ENCODE results near the gene DNAAF3.
A peak's percentile ranks its signal among the peaks of the same experiment; 100 is the strongest.

The DNAAF3 gene

DNA sequence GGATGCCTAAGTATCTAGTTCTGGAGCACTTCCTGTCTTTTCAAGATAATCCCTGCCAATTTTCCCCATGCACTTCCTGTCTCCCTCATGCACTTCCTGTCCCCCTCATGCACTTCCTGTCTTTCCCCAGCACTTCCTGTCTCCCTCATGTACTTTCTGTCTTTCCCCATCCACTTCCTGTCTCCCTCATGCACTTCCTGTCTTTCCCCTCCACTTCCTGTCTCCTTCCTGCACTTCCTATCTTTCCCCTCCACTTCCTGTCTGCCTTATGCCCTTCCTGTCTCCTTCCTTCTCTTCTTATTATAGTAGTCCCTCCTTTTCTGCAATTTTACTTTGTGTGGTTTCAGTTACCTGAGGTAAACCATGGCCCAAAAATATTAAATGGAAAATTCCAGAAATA lies 14.4 kb downstream of the DNAAF3 start:
- no peak for DNase-seq

- DNase-seq, result no peak
Observed at GRCh38 chr19:55149078-55150003, 17.1 kb downstream of the DNAAF3 start, which contains the start of gene TNNT1. TNNT1 (minus strand) TSS chr19:55149206; CDS start chr19:55147157, 2,049 bp downstream.

- DNase-seq, result no peak
Observed at GRCh38 chr19:55147545-55148251, 18.7 kb downstream of the DNAAF3 start.

DNA sequence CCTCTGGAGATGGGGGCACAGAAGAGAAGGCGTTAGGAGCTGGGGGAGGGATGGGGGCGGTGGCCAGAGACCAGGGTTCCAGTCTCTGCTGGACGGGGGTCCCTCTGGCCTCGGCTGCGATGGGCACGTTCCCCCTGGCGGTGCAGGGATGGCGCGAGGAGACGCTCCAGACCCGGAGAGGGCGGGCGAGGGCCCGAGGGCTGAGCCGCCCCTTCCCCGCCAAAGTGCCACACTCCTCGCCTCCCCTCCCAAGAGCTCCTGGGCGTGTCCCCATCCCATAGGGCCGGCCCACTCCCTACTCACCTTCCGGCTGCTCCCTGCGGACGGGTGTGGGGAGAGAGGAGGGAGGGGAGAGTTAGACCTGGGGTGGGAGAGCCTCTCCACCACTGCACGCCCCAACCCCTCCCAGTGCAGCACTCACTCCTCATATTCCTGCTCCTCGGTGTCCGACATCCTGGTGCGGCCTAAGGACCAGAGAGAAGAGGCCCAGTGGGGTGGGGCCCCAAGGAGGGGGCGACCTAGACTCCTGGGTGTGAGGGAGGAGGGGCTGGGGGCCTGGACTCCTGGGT lies 19.6 kb downstream of the DNAAF3 start:
- DNase-seq, result peak; percentile 69 to 77

DNA sequence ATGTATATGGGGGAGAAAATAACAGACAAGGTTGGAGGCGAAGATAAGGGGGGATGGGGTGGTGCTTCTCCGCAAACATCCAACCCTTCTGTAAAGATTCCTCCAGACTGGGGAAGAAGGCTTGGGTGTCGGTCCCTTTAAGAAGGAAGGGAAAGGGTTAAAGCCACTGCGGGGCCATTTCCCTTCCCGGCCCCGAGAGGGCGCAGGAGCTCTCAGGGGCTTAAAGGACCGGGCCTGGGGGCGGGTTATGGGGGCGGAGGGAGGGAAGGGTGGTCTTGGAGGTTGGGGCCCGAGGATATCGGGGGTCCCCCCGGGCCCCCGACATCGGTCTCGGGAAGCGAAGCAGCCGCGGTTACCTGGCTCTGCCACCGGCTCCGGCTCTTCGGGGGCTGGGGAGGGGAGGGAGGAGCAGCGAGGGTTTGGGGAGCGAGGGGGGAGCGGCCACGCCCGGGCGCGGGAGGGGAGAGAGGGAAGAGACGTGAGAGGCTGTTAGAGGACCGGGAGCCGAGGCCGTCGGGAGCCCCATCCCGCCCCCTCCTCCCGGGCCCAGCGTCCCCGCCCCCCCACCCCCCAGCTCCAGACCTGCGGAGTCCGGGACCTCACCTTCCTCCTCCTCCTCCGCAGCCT lies 20.2 kb downstream of the DNAAF3 start:
- DNase-seq, result peak in 1 of 2 experiments; percentile 22

GRCh38 chr19:55145232-55145631 lies 21.2 kb downstream of the DNAAF3 start:
- no peak for DNase-seq

- DNase-seq, result no peak
Observed at GRCh38 chr19:55141696-55142095, 24.7 kb downstream of the DNAAF3 start.

- DNase-seq, result no peak
Observed at GRCh38 chr19:55137915-55138314, 28.5 kb downstream of the DNAAF3 start.

DNA sequence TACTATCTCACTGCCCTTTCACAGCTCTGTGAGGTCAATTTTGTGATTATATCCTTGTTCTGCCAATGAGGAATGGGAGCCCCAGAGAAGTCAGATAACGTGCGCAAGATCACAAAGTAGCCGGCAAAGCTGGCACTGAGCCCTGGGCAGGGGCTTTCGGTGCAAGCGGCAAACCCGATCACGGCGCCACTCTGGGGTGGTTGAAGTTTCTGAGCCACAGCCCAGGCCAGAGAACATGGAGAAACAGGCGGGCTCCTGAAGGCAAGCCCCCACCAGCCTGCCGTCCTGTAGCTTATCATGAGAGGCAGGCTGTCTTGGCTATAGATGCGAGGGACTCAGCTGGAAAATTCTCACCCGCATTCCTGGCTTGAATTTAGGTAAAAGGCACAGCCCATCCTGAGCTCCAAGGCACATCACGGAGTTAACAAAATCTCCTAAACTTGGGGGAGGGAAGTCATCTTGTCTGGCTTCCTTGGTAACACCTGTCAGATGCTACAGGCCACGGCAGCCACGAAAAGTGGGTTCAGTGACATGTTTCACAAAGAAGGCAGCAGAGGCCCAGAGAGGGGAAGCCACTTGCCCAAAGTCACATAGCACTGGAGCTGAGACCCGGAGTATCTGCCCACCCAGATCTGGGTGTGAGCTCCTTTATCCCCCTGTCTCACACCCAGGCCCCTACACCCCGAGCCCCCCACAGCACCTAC lies 29.9 kb downstream of the DNAAF3 start:
- DNase-seq, result no peak

- DNase-seq, result no peak
Observed at GRCh38 chr19:55134736-55135135, 31.7 kb downstream of the DNAAF3 start.

- DNase-seq, result no peak
Observed at GRCh38 chr19:55133639-55134444, 32.6 kb downstream of the DNAAF3 start.

- DNase-seq, result no peak
Observed at GRCh38 chr19:55132453-55133129, 33.8 kb downstream of the DNAAF3 start.

DNA sequence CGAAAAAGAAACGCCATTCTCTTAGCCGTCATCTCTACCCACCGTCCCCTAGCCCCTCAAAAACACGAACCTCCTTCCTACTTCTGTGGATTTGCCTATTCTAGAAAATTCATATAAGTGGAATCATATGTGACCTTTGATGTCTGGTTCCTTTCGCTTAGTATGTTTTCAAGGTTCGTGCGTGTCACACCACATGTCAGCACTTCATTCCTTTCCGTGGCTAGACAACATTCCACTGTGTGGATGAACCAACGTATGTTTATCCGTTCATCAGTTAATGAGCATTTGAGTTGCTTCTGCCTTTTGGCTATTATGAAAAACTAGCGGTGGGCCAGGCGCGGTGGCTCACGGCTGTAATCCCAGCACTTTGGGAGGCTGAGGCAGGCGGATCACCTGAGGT lies 35.0 kb downstream of the DNAAF3 start:
- DNase-seq, result no peak

GRCh38 chr19:55119053-55119452 lies 47.4 kb downstream of the DNAAF3 start:
- DNase-seq, result no peak

DNA sequence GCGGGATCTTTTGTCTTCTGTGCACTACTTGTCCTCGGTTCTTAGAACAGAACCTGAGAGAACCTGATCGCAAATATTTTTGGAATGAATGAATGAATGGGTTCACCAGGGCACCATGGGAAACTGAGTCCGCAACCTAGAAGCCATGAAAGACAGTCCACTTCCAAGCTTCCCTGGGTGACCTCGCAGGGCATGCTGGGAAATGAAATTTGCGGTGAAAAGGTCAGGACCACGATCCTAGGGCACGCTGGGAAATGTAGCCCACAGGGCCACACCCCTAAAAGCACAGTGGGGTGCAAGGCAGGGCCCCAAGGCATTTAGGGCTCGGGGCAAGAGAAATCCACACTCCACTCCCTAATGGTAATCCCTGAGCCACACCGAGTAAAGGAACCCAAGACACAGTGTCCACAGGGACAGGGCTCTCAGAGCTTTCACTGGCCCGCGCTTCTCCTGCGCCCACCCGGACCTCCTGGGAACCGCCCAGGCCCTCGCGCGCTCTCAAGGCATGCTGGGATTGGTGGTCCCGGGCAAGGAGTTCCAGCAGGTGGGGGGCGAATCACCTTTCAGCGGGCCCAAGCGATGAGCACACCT lies 47.9 kb downstream of the DNAAF3 start:
- DNase-seq, result peak; percentile 37 to 60

- DNase-seq, result peak; percentile 96 to 99
Observed at GRCh38 chr19:55117663-55118391, 48.6 kb downstream of the DNAAF3 start.

- DNase-seq, result peak in 1 of 2 experiments; percentile 29
Observed at GRCh38 chr19:55116859-55117662, 49.4 kb downstream of the DNAAF3 start, which contains the start of gene PPP1R12C. PPP1R12C (minus strand) TSS chr19:55117637; CDS start chr19:55117543, 94 bp downstream.

GRCh38 chr19:55116232-55116858 lies 50.1 kb downstream of the DNAAF3 start:
- DNase-seq, result peak in 1 of 2 experiments; percentile 35
